ENCODE results near the gene EDNRB. TPM values are rescaled to one million over a fixed set of nuclear protein-coding genes. Genes with fewer than 3 reads are reported as not detected.

The EDNRB gene
- polyA plus RNA-seq, 1 of the 3 experiments (the other 2 are of a cell fraction), result not detected

GRCh38 chr13:77916488-77916887, 2.1 kb downstream of the EDNRB start:
- Histone ChIP-seq H4K20me1 (ENCODE audit: insufficient read depth) (no peaks in the 10 kb centered on the region), H2AFZ (ENCODE audit: low read depth) (no peak overlapping the region), H3K27ac (ENCODE audit: low read depth in 2 of 2, low read length in 1 of 2) (no peak overlapping the region), H3K27me3 (ENCODE audit: insufficient read depth) (peaks cover 37% of the 10 kb centered on the region), H3K4me1 (ENCODE audit: control insufficient read depth in 1 of 2, insufficient read depth in 2 of 2, low read depth in 1 of 2, low read length in 1 of 2) (peaks cover 0 to 16% of the 10 kb centered on the region in 2 experiments; a peak in 2 of 4 replicates), H3K9me2 (no peaks in the 10 kb centered on the region), H3K36me3 (replicated peaks in 1 of 2; ENCODE audit: control insufficient read depth in 1 of 2, insufficient read depth in 2 of 2, low read length in 1 of 2) (no peaks in the 10 kb centered on the region), H3K9ac (no peak overlapping the region), H3K79me2 (ENCODE audit: insufficient read depth) (no peaks in the 10 kb centered on the region), H3K4me2 (no peak overlapping the region), H3K4me3 (ENCODE audit: low read depth in 2 of 2, low read length in 1 of 2) (no peak overlapping the region), H3F3A (replicated peaks; ENCODE audit: insufficient read depth) (no peaks in the 10 kb centered on the region), H3K9me3 (no peaks in the 10 kb centered on the region)
- no peak for TF ChIP-seq RFX5 (IDR thresholded peaks at IDR 0.05; ENCODE audit: low read length)
- no peak for TF ChIP-seq USF2 (IDR thresholded peaks at IDR 0.05; ENCODE audit: borderline replicate concordance, low read depth, low read length)
- TF ChIP-seq ZBTB33 (IDR thresholded peaks at IDR 0.05; ENCODE audit: borderline replicate concordance, low read depth), result no peak
- no peak for TF ChIP-seq RXRA (IDR thresholded peaks at IDR 0.05; ENCODE audit: borderline replicate concordance, low read depth)
- TF ChIP-seq TAF1 (IDR thresholded peaks at IDR 0.05; ENCODE audit: borderline replicate concordance, low read depth, low read length), result no peak
- TF ChIP-seq SIN3A (IDR thresholded peaks at IDR 0.05; ENCODE audit: borderline replicate concordance, low read depth, low read length), result no peak
- TF ChIP-seq MEF2A (IDR thresholded peaks at IDR 0.05; ENCODE audit: borderline replicate concordance, low read depth), result no peak
- TF ChIP-seq TCF12 (IDR thresholded peaks at IDR 0.05), result no peak
- no peak for TF ChIP-seq NFIC (IDR thresholded peaks at IDR 0.05; ENCODE audit: borderline replicate concordance)
- TF ChIP-seq USF1 (IDR thresholded peaks at IDR 0.05; ENCODE audit: borderline replicate concordance, low read depth), result no peak
- TF ChIP-seq CHD2 (IDR thresholded peaks at IDR 0.05; ENCODE audit: low read length, partially characterized antibody), result no peak
- TF ChIP-seq FOXJ3 (CRISPR knock-in tag; IDR thresholded peaks at IDR 0.05), result no peak
- no peak for TF ChIP-seq NRF1 (IDR thresholded peaks at IDR 0.05; ENCODE audit: low read depth, low read length)
- TF ChIP-seq REST (IDR thresholded peaks at IDR 0.05; ENCODE audit: low read depth, low read length), result no peak
- no peak for TF ChIP-seq JUND (IDR thresholded peaks at IDR 0.05)
- no peak for TF ChIP-seq YY1 (IDR thresholded peaks at IDR 0.05; ENCODE audit: low read depth)
- ChIA-PET POLR2A (no interaction called here), CTCF (interaction anchor here (1.1 kb wide), 1 partner anchor 22 kb away, joined by 3 read pairs; no protein-coding TSS in a partner anchor)
- 11% methylated on average over 4 of the region's 4 CpGs for WGBS (ENCODE audit: low lambda C conversion rate)
- no peak for DNase-seq
